MM.1S (cell line): Measurements from ENCODE around the gene SETD2.

Experiments used
- EZH2 ChIP-seq: fragments of 300-600 bp; sonication (generic); optimal IDR thresholded peaks from 2 replicates; pipeline ENCODE3; 2017; ENCODE audit warnings: low read depth, mild to moderate bottlenecking, antibody characterized with exemption, low read length, mixed read lengths
- EZH2phosphoT487 ChIP-seq: fragments of 300-600 bp; sonication (generic); IDR thresholded peaks from 2 replicates; pipeline ENCODE4 v1.6.1; 2018; ENCODE audit warnings: antibody characterized with exemption, low read length
- TF ChIP-seq, protein P1 (sequence below): fragments of 300-600 bp; sonication (generic); IDR thresholded peaks from 2 replicates; pipeline ENCODE4 v1.5.1; 2016; ENCODE audit warnings: antibody characterized with exemption, low read length, mixed read lengths

DNA sequence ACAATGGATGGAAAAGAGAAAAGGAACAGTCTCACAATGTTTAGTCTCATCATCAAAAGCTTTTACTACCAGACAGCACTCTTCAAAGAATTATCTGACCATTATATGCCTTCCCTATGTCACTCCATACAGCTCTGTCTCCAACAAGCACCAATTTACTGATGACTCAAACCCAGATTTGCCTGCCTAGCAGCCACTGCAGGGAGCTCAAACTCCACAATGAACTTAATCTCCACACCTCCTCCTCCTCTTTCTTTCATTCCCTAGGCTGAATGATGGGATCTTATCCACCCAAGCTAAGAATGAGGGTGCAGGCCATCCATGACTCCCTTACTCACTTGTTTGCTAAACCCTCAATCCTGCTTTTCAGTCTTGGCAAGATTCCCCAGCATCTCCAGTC is 139.0 kb downstream of the SETD2 start:
- TF ChIP-seq, protein P1, sequence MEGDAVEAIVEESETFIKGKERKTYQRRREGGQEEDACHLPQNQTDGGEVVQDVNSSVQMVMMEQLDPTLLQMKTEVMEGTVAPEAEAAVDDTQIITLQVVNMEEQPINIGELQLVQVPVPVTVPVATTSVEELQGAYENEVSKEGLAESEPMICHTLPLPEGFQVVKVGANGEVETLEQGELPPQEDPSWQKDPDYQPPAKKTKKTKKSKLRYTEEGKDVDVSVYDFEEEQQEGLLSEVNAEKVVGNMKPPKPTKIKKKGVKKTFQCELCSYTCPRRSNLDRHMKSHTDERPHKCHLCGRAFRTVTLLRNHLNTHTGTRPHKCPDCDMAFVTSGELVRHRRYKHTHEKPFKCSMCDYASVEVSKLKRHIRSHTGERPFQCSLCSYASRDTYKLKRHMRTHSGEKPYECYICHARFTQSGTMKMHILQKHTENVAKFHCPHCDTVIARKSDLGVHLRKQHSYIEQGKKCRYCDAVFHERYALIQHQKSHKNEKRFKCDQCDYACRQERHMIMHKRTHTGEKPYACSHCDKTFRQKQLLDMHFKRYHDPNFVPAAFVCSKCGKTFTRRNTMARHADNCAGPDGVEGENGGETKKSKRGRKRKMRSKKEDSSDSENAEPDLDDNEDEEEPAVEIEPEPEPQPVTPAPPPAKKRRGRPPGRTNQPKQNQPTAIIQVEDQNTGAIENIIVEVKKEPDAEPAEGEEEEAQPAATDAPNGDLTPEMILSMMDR: no peak
- TF ChIP-seq EZH2phosphoT487: no peak
- no peak for TF ChIP-seq EZH2
